Osteoblast (primary cell): Measurements from ENCODE around the gene CD4. TPM values are rescaled to one million over a fixed set of nuclear protein-coding genes. Genes with fewer than 3 reads are reported as not detected.

ENCODE experiments used
- DNase-seq: peaks from one replicate; pipeline ENCODE4 v3.0.0; 2011; ENCODE audit warnings: low spot score, mixed read lengths; ENCODE audit not compliant: insufficient read length; ENCODE audit errors: missing footprints
- H2AFZ ChIP-seq: 2 replicates; pipeline ENCODE4 v1.6.0; 2011; ENCODE audit warnings: mild to moderate bottlenecking, low read length
- H3K27ac ChIP-seq: 2 replicates; pipeline ENCODE4 v1.5.1; 2011; ENCODE audit warnings: mild to moderate bottlenecking, low read depth, low read length, moderate library complexity
- H3K27me3 ChIP-seq: 2 replicates; pipeline ENCODE4 v1.6.0; 2012; ENCODE audit warnings: mild to moderate bottlenecking, control low read depth, inconsistent platforms, low read length, moderate library complexity; ENCODE audit not compliant: insufficient read depth
- H3K36me3 ChIP-seq: 2 replicates; pipeline ENCODE4 v1.5.1; 2011; ENCODE audit warnings: mild to moderate bottlenecking, low read length, control low read depth, moderate library complexity; ENCODE audit not compliant: insufficient read depth
- H3K4me1 ChIP-seq: 2 replicates; pipeline ENCODE4 v1.5.1; 2011; ENCODE audit warnings: mild to moderate bottlenecking, low read length, control low read depth, moderate library complexity; ENCODE audit not compliant: insufficient read depth
- H3K4me2 ChIP-seq: 2 replicates; pipeline ENCODE4 v1.6.0; 2011; ENCODE audit warnings: mild to moderate bottlenecking, low read length; ENCODE audit not compliant: insufficient read depth
- H3K4me3 ChIP-seq: fragments of 200-600 bp; sonication (generic); 3 replicates; pipeline ENCODE4 v1.5.1; 2012; ENCODE audit warnings: mild to moderate bottlenecking, low read length, inconsistent platforms; ENCODE audit not compliant: insufficient read depth
- H3K79me2 ChIP-seq: 2 replicates; pipeline ENCODE4 v1.6.0; 2012; ENCODE audit warnings: mild to moderate bottlenecking, low read length, control low read depth, inconsistent platforms; ENCODE audit not compliant: insufficient read depth
- H3K9me3 ChIP-seq: 2 replicates; pipeline ENCODE4 v1.5.1; 2011; ENCODE audit warnings: low read depth, low read length, control low read depth
- H4K20me1 ChIP-seq: 2 replicates; pipeline ENCODE4 v1.6.0; 2012; ENCODE audit warnings: mild to moderate bottlenecking, low read length, control low read depth; ENCODE audit not compliant: insufficient read depth
- CTCF ChIP-seq: IDR thresholded peaks from 2 replicates; pipeline ENCODE4 v1.5.1; 2011; ENCODE audit warnings: mild to moderate bottlenecking, low read depth, low read length, moderate library complexity; ENCODE audit errors: extremely low read depth
- total RNA-seq: library from RNA; depleted of rRNA; stranded (reverse); fragments of >200 nt; gene quantifications from 2 replicates; pipeline ENCODE4 v1.2.3, GENCODE V29; 2012

The CD4 gene
- total RNA-seq, 1 donor = 10.9 TPM

GRCh38 chr12:6824085-6824775, 34.9 kb downstream of the CD4 start:
- Histone ChIP-seq H2AFZ (no peak overlapping the region), H3K27ac (no peak overlapping the region), H3K4me3 (no peak overlapping the region), H3K4me1 (peaks cover 17% of the 10 kb centered on the region), H3K36me3 (no peaks in the 10 kb centered on the region), H3K27me3 (peaks cover 9% of the 10 kb centered on the region), H3K79me2 (peaks cover 17% of the 10 kb centered on the region), H3K9me3 (no peaks in the 10 kb centered on the region), H3K4me2 (peak overlapping the region; percentile 76), H4K20me1 (peaks cover 7% of the 10 kb centered on the region)
- DNase-seq = peak; percentile 88
- TF ChIP-seq CTCF = no peak

GRCh38 chr12:6824901-6825381, 35.6 kb downstream of the CD4 start:
- no peak for TF ChIP-seq CTCF

GRCh38 chr12:6825398-6826124, 36.2 kb downstream of the CD4 start:
- Histone ChIP-seq H4K20me1 (peaks cover 3% of the 10 kb centered on the region), H3K27ac (no peak overlapping the region), H3K4me3 (peak overlapping the region; percentile 60), H3K27me3 (peaks cover 9% of the 10 kb centered on the region), H3K36me3 (peaks cover under 1% of the 10 kb centered on the region), H3K9me3 (no peaks in the 10 kb centered on the region), H3K4me2 (peak overlapping the region; percentile 76), H3K4me1 (peaks cover 26% of the 10 kb centered on the region), H3K79me2 (peaks cover 30% of the 10 kb centered on the region), H2AFZ (peak overlapping the region; percentile 55)
- DNase-seq = peak; percentile 100
- TF ChIP-seq CTCF = peak; percentile 97

More at GRCh38 chr12:6824901-6825381, 35.6 kb downstream of the CD4 start:
- Histone ChIP-seq H3K4me2 (peak overlapping the region; percentile 76), H3K4me3 (peak overlapping the region; percentile 60), H3K9me3 (no peaks in the 10 kb centered on the region), H4K20me1 (peaks cover 6% of the 10 kb centered on the region), H3K79me2 (peaks cover 24% of the 10 kb centered on the region), H3K36me3 (no peaks in the 10 kb centered on the region), H3K27me3 (peaks cover 9% of the 10 kb centered on the region), H3K27ac (no peak overlapping the region), H3K4me1 (peaks cover 24% of the 10 kb centered on the region), H2AFZ (peak overlapping the region; percentile 55)
- DNase-seq = peak; percentile 91
